Naive thymus-derived CD4-positive, alpha-beta T cell (primary cell): ENCODE data around the gene CD86. TPM values are rescaled to one million over a fixed set of nuclear protein-coding genes. Genes with fewer than 3 reads are reported as not detected.

Experiments used
- ATAC-seq: fragments of 150-1000 bp; cut with Tn5 transposase; 2 replicates; pipeline ENCODE4 v1.10.0; 2021; ENCODE audit warnings: mild to moderate bottlenecking, moderate library complexity
- CTCF ChIA-PET: fragments of 350-600 bp; sonication (Branson Sonifier 250); formaldehyde crosslinking; loops from one replicate; lab custom pipeline; 2021; ENCODE audit warnings: antibody characterized with exemption; lab: Charles Lee
- POLR2A ChIA-PET: fragments of 350-600 bp; sonication (Branson Sonifier 250); formaldehyde crosslinking; loops from one replicate; lab custom pipeline; 2021; ENCODE audit warnings: antibody characterized with exemption, inconsistent platforms; lab: Charles Lee
- DNase-seq, 9 donors: peaks; one replicate each; pipeline versions ENCODE4 v3.0.0 to v3.0.0-alpha.2; 2020 to 2022; ENCODE audit warnings: mixed read lengths in 1 of 9
- H3K27ac ChIP-seq: one replicate; pipeline ENCODE4 v1.7.0; 2013; ENCODE audit warnings: mild to moderate bottlenecking, low read depth, low read length, moderate library complexity
- H3K27me3 ChIP-seq, 2 donors: one replicate each; pipeline ENCODE4 v1.7.0; 2013; ENCODE audit warnings: low read length in 2 of 2, mild to moderate bottlenecking in 2 of 2, moderate library complexity in 2 of 2; ENCODE audit not compliant: control insufficient read depth in 2 of 2, insufficient read depth in 2 of 2
- H3K36me3 ChIP-seq, 3 experiments: 1 replicate in 2 of 3; 2 replicates in 1 of 3; pipeline ENCODE4 v1.7.0; 2013; ENCODE audit warnings: low read length in 3 of 3, mild to moderate bottlenecking in 3 of 3, moderate library complexity in 1 of 3; ENCODE audit not compliant: insufficient read depth in 3 of 3, control insufficient read depth in 2 of 3
- H3K4me1 ChIP-seq, 2 donors: one replicate each; pipeline ENCODE4 v1.7.0; 2013; ENCODE audit warnings: low read length in 2 of 2, mild to moderate bottlenecking in 2 of 2, moderate library complexity in 1 of 2; ENCODE audit not compliant: control insufficient read depth in 2 of 2, insufficient read depth in 2 of 2
- H3K4me3 ChIP-seq: 2 replicates; pipeline ENCODE4 v1.7.0; 2013; ENCODE audit warnings: mild to moderate bottlenecking, low read length
- H3K9me3 ChIP-seq, 3 experiments: 1 replicate in 2 of 3; 2 replicates in 1 of 3; pipeline ENCODE4 v1.7.0; 2013; ENCODE audit warnings: low read length in 3 of 3; ENCODE audit not compliant: control insufficient read depth in 2 of 3
- H3K27ac Mint-ChIP-seq, 9 donors: one replicate each; pipeline ENCODE4 v1.8.0; 2020 to 2022; ENCODE audit warnings: mixed read lengths in 9 of 9, mild to moderate bottlenecking in 8 of 9, moderate library complexity in 5 of 9, inconsistent platforms in 2 of 9
- H3K27me3 Mint-ChIP-seq, 5 donors: one replicate each; pipeline ENCODE4 v1.8.0; 2021 to 2022; ENCODE audit warnings: mixed read lengths in 5 of 5, mild to moderate bottlenecking in 1 of 5
- H3K36me3 Mint-ChIP-seq, 5 donors: one replicate each; pipeline ENCODE4 v1.8.0; 2020 to 2022; ENCODE audit warnings: mixed read lengths in 5 of 5, mild to moderate bottlenecking in 3 of 5, inconsistent platforms in 1 of 5
- H3K4me1 Mint-ChIP-seq, 7 donors: one replicate each; pipeline ENCODE4 v1.8.0; 2020 to 2022; ENCODE audit warnings: mixed read lengths in 7 of 7, mild to moderate bottlenecking in 3 of 7, inconsistent platforms in 1 of 7
- H3K4me3 Mint-ChIP-seq, 10 donors: one replicate each; pipeline ENCODE4 v1.8.0; 2020 to 2022; ENCODE audit warnings: mild to moderate bottlenecking in 10 of 10, mixed read lengths in 10 of 10, moderate library complexity in 6 of 10, inconsistent platforms in 2 of 10
- H3K9me3 Mint-ChIP-seq, 11 donors: one replicate each; pipeline ENCODE4 v1.8.0; 2020 to 2022; ENCODE audit warnings: mixed read lengths in 11 of 11, mild to moderate bottlenecking in 4 of 11, inconsistent platforms in 1 of 11, moderate library complexity in 1 of 11
- intact Hi-C, 2 donors: fragments of 100-400 bp; cut with micrococcal nuclease; formaldehyde crosslinking; loops; one replicate each; pipeline ENCODE4 v1.15.1; 2023
- polyA plus RNA-seq, 2 donors: library from polyadenylated mRNA; unstranded; fragments of 300-500 nt; fragmentation: Illumina TruSeq; gene quantifications; one replicate each; pipeline ENCODE4 v1.2.3, GENCODE V29; 2021
- total RNA-seq, 6 experiments: library from RNA in 5 of 6; stranded (reverse) in 5 of 6; gene quantifications; 1 replicate in 5 of 6; 2 replicates in 1 of 6; pipeline ENCODE4 v1.2.3 and lab custom pipeline; 2021 to 2026

CD86 gene
- total and polyA plus RNA-seq, 7 experiments from 2014 or later, result 0.07 to 24.0 (median 1.4) TPM

DNA sequence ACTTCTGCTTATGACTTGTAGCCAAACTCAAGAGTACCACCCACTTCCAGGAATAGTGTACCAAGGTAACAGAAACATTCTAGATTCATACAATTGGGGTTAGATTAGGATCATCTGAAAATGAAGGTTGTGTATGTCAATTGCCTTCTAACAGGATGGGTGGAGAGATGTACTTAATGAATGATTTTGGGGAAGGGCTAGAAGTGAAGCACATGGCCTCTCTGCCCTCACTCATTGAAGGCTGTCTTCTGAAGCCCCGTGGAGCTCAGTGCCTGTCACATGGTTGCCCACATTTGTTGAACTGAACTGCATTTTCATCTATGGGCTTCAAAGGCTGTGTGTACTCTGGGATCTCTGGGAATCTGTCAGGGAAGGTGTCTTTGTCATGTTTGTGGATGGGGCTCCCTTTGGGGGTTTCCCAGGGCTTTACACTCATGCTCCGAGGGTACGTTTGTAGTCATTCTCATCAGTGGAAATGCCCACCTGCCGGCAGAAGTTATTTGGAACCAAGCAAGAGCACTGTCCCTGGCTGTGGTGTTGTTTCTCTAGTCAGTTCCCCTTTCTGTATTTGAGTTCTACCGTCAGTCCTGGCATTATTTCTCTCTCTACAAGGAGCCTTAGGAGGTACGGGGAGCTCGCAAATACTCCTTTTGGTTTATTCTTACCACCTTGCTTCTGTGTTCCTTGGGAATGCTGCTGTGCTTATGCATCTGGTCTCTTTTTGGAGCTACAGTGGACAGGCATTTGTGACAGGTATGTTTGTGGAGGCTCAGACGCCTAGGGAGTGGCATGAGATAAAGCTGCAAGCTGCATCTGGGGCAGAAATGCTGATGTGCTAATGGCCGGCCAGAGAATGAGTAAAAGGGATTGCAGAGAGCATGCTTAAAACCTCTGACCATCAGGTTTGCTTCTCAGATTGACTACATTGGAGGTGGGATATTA, 22.4 kb downstream of the CD86 start:
- H3K27ac Mint-ChIP-seq, result peak overlapping the region in 1 of 9 donors; percentile 81
- H3K4me3 Mint-ChIP-seq, result peak overlapping the region in 1 of 10 donors; percentile 47
- peaks cover 0 to 69% (median 0%) of the 10 kb centered on the region in 7 donors for H3K4me1 Mint-ChIP-seq
- no peaks in the 10 kb centered on the region for H3K4me1 ChIP-seq
- H3K9me3 Mint-ChIP-seq, result peaks cover 0 to 14% (median 5%) of the 10 kb centered on the region in 11 donors
- peaks cover 2 to 51% (median 32%) of the 10 kb centered on the region in 5 donors for H3K27me3 Mint-ChIP-seq
- H3K9me3 ChIP-seq, result no peaks in the 10 kb centered on the region
- DNase-seq (no peak), ATAC-seq (peak; percentile 43)
- no peak overlapping the region for H3K4me3 ChIP-seq
- no peak overlapping the region for H3K27ac ChIP-seq
- POLR2A ChIA-PET, result no interaction called here
- CTCF ChIA-PET, result no interaction called here
- peaks cover 0 to 9% (median 0%) of the 10 kb centered on the region in 5 donors for H3K36me3 Mint-ChIP-seq
- intact Hi-C loops, result loop anchor here in 1 of 2 donors (2.0 kb wide), 1 partner anchor 15 kb away; no protein-coding TSS in a partner anchor
- H3K36me3 ChIP-seq, result no peaks in the 10 kb centered on the region
- H3K27me3 ChIP-seq, result peaks cover 0 to 4% of the 10 kb centered on the region in 2 donors

DNA sequence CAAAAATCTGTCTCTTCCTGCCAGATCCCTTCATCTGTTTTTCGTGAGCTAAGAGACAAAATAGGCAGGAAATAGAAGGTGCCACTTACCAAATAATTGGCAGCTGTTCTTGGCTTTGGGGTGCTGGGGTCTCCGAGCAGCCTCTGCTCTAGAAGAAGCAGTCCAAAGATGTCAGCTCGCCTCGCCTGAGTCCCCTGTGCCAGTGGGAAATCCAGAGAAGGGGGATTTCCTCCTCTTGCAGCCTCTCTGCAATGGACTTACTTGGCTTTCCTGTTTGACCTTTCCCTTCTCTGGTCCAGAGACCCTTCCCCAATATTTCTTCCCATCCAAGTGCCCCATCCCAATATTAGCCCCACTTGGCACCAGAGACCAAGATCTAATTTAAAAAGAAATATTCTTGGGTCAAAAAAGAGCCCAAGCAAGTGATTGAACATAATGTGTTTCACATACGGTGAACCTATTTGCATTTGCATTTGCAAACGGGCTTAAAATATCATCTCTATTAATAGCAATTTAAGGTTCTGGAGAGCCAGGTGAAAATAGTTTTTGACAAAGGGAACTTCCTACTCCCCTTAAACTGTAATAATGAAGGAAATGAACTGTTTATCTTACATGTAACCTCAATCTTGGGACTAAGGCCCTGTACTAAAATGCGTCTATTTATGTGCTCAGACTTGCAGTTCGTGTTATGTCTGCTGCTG, 23.2 kb downstream of the CD86 start:
- Histone ChIP-seq H3K4me1 (no peaks in the 10 kb centered on the region), H3K4me3 (no peak overlapping the region), H3K27me3 (peaks cover 0 to 4% of the 10 kb centered on the region in 2 donors), H3K36me3 (no peaks in the 10 kb centered on the region), H3K27ac (no peak overlapping the region), H3K9me3 (no peaks in the 10 kb centered on the region)
- intact Hi-C loops, result loop anchor here in 1 of 2 donors (2.0 kb wide), 1 partner anchor 14 kb away; no protein-coding TSS in a partner anchor
- no peak for DNase-seq
- H3K27ac Mint-ChIP-seq, result peak overlapping the region in 1 of 9 donors; percentile 81
- peaks cover 2 to 48% (median 32%) of the 10 kb centered on the region in 5 donors for H3K27me3 Mint-ChIP-seq
- H3K9me3 Mint-ChIP-seq, result peaks cover 0 to 10% (median 3%) of the 10 kb centered on the region in 11 donors
- POLR2A ChIA-PET, result no interaction called here
- peaks cover 0 to 6% (median 0%) of the 10 kb centered on the region in 5 donors for H3K36me3 Mint-ChIP-seq
- CTCF ChIA-PET, result no interaction called here
- peak overlapping the region in 1 of 10 donors; percentile 47 for H3K4me3 Mint-ChIP-seq
- ATAC-seq, result no peak
- peaks cover 0 to 69% (median 0%) of the 10 kb centered on the region in 7 donors for H3K4me1 Mint-ChIP-seq

DNA sequence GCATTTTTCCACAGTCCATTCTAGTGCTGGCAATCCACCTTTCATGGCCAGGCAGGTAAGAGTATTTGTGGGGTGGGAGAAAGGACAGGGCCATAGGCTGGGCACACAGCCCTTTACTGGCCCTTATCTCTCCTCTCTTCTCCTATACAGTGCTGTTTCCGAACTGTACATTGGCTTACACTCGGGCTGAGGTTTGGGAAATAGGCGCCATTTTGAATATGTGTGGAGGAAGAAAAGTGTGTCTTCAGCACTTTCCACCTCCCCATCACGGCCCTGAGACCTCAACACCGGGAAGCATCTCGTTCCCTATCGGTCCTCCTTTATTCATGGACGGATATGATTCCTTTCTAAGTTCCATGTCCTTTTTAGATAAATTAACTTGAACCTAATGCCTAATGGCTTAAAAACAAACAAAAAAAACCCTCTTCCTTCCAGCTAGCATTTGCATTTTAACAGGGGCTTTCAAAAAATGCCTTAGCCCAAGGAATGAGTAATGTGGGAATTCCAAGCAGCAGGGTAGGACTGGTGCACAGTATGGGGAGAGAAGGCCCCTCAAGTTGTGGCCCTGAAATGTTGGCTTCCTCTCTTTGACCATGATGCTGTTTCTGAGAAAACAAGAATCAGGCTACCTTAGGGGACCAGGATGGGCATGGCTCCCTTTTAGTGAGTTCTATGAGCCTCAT, 24.5 kb downstream of the CD86 start:
- no peak overlapping the region for H3K4me3 Mint-ChIP-seq
- peak overlapping the region in 1 of 9 donors; percentile 35 for H3K27ac Mint-ChIP-seq
- intact Hi-C loops, result loop anchor here in 1 of 2 donors (2.0 kb wide), 1 partner anchor 13 kb away; no protein-coding TSS in a partner anchor
- CTCF ChIA-PET, result no interaction called here
- ATAC-seq, result no peak
- H3K4me1 ChIP-seq, result no peaks in the 10 kb centered on the region
- H3K9me3 Mint-ChIP-seq, result peaks cover 0 to 2% (median 0%) of the 10 kb centered on the region in 11 donors
- H3K4me1 Mint-ChIP-seq, result peaks cover 0 to 65% (median 0%) of the 10 kb centered on the region in 7 donors
- peaks cover 0 to 4% of the 10 kb centered on the region in 2 donors for H3K27me3 ChIP-seq
- peaks cover 0 to 1% (median 0%) of the 10 kb centered on the region in 5 donors for H3K36me3 Mint-ChIP-seq
- no peak overlapping the region for H3K4me3 ChIP-seq
- POLR2A ChIA-PET, result no interaction called here
- no peaks in the 10 kb centered on the region for H3K36me3 ChIP-seq
- no peak for DNase-seq
- H3K27me3 Mint-ChIP-seq, result peaks cover 2 to 39% (median 28%) of the 10 kb centered on the region in 5 donors
- no peaks in the 10 kb centered on the region for H3K9me3 ChIP-seq
- no peak overlapping the region for H3K27ac ChIP-seq

DNA sequence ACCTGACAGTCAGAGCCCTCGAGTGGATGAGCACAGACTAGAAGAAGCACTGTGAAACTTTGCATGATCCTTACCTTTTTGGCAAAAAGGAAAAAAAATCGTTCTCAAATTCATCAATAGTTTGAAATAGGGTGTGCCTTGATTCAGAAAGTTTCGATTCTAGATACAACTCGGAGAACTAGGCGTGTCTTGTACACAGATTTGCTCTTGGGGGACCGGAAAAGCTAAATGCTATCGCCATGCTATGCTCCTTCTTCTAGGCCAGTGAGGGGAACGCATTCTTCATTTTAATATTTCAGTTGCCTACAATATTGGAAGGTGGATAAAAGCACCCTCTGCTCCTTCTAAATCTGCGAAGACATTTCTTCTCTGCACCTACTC, 25.0 kb downstream of the CD86 start:
- peak overlapping the region in 1 of 9 donors; percentile 35 for H3K27ac Mint-ChIP-seq
- intact Hi-C loops, result no loop called here
- no peaks in the 10 kb centered on the region for H3K4me1 ChIP-seq
- no peaks in the 10 kb centered on the region for H3K36me3 ChIP-seq
- H3K4me3 Mint-ChIP-seq, result no peak overlapping the region
- H3K9me3 Mint-ChIP-seq, result peaks cover 0 to 2% (median 0%) of the 10 kb centered on the region in 11 donors
- H3K27me3 ChIP-seq, result peaks cover 0 to 4% of the 10 kb centered on the region in 2 donors
- ATAC-seq (no peak), DNase-seq (no peak)
- H3K36me3 Mint-ChIP-seq, result no peaks in the 10 kb centered on the region
- H3K4me3 ChIP-seq, result no peak overlapping the region
- H3K27me3 Mint-ChIP-seq, result peaks cover 2 to 34% (median 25%) of the 10 kb centered on the region in 5 donors
- POLR2A ChIA-PET, result no interaction called here
- no peaks in the 10 kb centered on the region for H3K9me3 ChIP-seq
- CTCF ChIA-PET, result no interaction called here
- no peak overlapping the region for H3K27ac ChIP-seq
- peaks cover 0 to 63% (median 0%) of the 10 kb centered on the region in 7 donors for H3K4me1 Mint-ChIP-seq

DNA sequence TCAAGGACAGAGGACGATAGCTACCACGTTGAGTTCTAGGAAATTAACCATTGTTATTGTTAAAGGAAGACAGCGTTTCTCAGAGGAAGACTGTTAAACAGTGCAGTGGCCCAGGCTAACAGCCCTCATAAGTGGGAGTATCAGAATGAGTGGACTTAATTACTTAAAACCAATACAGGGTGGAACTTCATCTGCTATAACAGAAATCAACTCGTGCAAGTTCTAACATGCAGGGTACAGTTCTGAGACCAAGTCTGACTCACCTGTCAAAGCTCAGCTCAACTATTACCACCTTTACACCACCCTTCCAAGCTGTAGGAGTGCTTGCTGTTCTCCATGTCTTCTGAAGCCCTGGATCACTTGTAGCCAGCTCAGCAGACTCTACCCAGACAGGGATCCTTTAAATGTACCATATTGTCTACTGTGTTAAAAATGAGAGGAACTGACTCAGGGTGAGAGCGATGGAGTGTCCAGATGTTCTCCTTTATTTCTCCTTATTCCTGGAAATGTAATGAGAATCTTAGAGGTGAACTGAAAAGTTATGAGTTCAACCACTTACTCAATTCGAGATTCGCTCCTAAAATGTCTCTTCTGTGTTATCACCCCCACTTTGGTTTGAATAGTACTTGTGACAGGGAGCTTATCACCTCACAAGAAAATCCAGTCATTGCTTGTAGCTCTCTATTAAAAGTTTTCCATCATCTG, 26.5 kb downstream of the CD86 start:
- H3K9me3 ChIP-seq, result no peaks in the 10 kb centered on the region
- H3K4me3 ChIP-seq, result no peak overlapping the region
- Mint-ChIP-seq H3K9me3 (peaks cover 0 to 2% (median 0%) of the 10 kb centered on the region in 11 donors), H3K4me1 (peaks cover 0 to 61% (median 0%) of the 10 kb centered on the region in 7 donors), H3K36me3 (peaks cover 0 to 3% (median 0%) of the 10 kb centered on the region in 5 donors), H3K27me3 (peaks cover 2 to 27% (median 18%) of the 10 kb centered on the region in 5 donors), H3K4me3 (no peak overlapping the region), H3K27ac (peak overlapping the region in 1 of 9 donors; percentile 14)
- no peak overlapping the region for H3K27ac ChIP-seq
- DNase-seq (no peak), ATAC-seq (no peak)
- no peaks in the 10 kb centered on the region for H3K27me3 ChIP-seq
- no peaks in the 10 kb centered on the region for H3K4me1 ChIP-seq
- ChIA-PET POLR2A (no interaction called here), CTCF (no interaction called here)
- H3K36me3 ChIP-seq, result no peaks in the 10 kb centered on the region
- intact Hi-C loops, result no loop called here
